ENCODE results near the gene MSI2. TPM values are rescaled to one million over a fixed set of nuclear protein-coding genes. Genes with fewer than 3 reads are reported as not detected.
"Not testable (repeated sequence)": the region's sequence is repeated elsewhere in the genome, so short reads cannot be mapped to it uniquely, and the experiment has no call there.

The MSI2 gene
- 16.8 and 17.2 TPM in 2 replicates for total RNA-seq

DNA sequence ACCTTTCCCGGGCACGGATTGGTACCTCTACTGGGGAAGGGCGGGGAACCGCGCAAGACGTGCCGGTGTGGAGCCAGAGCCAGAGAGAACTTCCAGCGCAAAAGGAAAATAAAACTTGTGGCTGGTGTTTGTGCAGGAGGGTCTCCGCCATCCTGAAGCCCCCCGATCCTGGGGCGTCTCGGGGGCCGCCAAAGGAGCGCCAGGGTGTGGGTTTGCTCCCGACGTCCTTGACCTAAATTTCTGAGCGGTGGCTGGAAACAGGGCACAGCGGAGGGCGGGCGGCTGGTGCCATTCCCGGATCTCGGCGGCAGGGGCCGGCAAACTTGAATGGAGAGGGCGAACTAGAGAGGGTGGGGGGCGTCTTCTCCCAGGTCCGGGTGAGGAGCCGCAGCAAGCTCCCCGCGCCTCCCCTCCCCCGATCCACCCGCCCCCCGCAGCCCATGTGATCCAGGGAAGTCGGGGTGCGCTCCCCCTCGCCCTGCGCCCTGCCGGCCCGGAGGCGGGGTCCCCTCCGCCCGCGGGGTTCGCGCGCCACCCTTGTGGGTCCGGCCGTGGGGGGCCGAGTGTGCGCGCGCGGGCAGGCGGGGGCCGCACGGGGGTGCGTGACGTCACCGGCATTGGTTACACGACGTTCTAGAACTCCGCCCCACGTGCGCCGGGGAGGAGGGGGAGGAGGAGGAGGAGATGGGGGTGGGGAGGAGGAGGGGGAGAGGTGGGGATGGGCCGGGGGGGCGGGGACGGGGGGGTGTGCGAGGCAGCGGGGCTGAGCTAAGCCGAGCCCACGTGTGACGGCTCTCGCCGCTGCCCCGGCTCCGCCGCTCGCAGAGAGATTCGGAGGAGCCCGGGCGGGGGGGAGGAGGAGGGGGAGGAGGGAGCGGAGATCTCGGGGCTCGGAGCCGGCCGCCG lies at the start of gene MSI2:
MSI2 (plus strand) TSS at position 748 of the 906 bp plus-strand sequence. CDS start 220 bp downstream, outside the sequence.
- DNase-seq, result peak; percentile 86

DNA sequence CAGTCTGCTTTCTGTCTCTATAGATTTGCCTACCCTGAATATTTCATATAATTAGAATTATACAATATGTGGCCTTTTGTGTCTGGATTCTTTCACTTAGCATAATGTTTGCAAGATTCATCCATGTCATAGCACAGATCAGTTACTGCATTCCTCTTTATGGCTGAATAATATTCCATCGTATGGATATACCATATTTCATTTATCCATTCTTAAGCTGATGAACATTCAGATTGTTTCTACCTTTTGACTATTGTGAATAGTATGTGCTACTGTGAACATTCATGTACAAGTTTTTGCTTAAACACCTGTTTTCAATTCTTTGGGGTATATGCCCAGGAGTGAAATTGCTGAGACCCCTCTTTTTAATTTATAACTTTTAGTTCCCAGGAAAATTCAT lies 49.4 kb upstream of the MSI2 start:
- DNase-seq, result no peak

DNA sequence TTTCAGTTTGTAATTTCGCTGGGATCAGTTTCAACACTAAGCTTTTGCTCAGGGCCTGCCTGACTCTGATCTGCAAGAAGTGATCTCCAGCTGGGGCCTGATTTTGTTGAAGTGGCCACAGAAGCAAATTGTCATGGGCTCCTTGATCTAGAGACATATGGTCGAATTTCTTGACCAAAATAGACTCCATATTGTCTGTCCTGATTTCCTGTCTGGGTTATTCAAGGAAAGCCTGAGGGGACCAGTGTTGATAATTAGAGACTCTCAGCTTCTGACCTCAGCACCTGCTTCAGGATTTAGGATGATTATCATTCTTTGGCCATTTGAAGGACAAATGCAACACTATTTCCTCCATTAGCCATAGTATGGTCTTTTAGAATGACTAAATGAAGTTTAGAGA lies 48.9 kb upstream of the MSI2 start:
- no peak for DNase-seq

GRCh38 chr17:57210224-57210553 lies 46.1 kb upstream of the MSI2 start:
- no peak for DNase-seq

DNA sequence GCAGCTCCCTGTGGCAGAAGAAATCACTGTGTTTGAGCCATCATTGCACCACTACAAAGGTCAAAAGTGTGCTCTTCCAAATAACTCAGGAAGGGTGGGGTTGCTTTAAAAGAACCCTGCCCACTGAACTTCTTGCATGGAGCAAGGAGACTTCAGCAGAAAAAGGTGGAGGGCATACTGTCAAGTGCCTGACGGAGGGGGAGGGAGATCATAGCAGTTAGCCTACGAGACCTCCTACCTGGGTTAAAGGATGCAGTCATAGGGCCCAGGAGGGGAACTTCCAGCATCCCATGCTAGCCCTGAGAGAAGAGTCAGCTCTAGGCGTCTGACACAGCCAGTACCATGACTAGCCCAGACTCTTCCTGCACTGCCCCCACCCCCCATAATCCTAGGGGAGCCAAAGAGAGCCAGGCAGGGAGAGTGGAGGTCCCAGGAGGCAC lies 45.3 kb upstream of the MSI2 start:
- no peak for DNase-seq

- peak; percentile 38 for DNase-seq
These were observed 44.8 kb upstream of the MSI2 start for GRCh38 chr17:57211543-57211942.

DNA sequence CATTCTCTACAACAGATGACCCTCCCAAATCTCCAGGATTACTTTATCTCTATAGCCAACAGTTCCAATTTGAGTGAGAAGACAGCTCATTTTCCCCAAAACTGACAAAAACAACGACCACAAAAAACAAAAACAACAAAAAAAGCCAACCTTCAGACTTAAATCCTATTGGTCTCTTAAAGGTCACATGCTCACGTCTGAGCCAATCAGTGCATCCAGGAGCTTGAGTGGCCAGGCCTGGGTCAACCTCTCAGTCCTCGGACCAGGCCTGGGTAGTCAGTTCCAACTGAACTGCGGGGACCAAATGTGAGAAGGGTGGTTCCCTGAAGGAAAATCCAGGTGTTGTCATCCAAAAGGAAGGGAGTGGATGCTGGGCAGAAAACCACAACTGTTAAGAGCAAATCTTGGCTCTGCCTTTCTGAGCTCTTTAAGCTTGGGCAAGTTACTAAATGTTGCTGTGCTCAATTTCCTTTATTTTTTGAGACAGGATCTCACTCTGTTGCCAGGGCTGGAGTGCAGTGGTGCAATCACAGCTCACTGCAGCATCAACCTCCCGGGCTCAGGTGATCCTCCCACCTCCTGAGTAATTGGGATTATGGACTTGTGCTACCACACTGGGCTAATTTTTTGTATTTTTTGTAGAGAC lies 43.0 kb upstream of the MSI2 start:
- DNase-seq, result no peak

- DNase-seq, result peak; percentile 74
These were observed 41.0 kb upstream of the MSI2 start for GRCh38 chr17:57215317-57215716.

DNA sequence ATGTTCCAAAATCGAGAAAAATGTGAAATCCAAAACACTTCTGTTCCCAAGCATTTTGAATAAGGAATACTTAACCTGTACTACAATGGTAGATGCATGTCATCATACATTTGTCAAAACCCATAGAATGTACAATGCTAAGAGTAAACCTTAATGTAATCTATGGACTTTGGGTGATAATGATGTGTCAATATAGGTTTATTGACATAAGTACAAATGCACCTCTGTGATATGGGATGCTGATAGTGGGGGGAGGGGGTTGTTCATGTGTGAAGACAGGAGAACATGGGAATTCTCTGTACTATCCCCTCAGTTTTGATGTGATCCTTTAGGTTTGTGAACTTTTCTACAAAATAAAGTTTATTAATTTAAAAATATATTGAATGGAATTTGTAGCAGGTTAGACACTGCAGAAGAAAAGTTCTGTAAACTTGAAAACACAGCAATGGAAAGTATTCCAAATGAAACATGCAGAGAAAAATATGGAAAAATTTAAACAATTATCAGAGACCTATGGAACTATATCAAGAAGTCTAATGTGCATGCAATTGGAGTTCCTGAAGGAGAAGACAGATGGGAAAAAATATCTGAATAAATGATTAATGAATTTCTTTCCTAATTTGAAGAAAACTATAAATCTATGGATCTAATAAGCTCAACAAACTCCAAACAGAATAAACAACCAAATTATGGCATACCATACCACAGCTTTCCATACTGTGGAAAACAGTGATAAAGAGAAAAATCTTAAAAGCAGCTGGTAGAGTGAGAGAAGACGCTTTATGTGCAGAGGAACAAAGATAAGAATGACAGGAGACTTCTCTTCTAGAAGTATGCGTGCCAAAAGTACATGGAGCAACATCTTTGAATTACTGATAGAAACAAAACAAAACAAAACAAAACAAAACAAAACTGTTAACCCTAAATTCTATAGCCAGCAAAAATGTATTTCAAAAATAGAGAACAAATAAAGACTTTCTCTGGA lies 34.7 kb upstream of the MSI2 start:
- DNase-seq, result no peak

- not testable (repeated sequence) for DNase-seq
These were observed 33.9 kb upstream of the MSI2 start for GRCh38 chr17:57222422-57222821.

DNA sequence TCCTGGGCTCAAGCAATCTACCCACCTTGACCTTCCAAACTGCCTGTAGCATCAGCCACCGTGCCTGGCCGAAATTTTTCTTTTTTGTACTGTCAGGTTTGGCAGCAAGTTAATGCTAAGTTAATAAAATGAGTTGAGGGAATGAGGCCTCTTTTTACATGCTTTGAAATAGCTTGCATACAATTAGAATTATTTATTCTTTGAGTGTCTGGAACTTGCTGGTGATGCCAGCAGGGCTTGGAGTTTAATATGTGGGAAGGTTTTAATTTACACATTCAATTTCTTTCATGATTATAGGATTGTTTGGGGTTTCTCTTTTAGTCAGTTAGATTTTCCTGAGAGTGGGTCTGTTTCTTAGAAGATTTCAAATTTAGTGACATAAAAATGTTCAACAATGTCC lies 31.2 kb upstream of the MSI2 start:
- DNase-seq, result no peak

GRCh38 chr17:57226793-57227192 lies 29.5 kb upstream of the MSI2 start:
- DNase-seq, result peak; percentile 66

- DNase-seq, result no peak
These were observed 27.4 kb upstream of the MSI2 start for GRCh38 chr17:57228911-57229310.

GRCh38 chr17:57234061-57234738 lies 22.1 kb upstream of the MSI2 start:
- no peak for DNase-seq

DNA sequence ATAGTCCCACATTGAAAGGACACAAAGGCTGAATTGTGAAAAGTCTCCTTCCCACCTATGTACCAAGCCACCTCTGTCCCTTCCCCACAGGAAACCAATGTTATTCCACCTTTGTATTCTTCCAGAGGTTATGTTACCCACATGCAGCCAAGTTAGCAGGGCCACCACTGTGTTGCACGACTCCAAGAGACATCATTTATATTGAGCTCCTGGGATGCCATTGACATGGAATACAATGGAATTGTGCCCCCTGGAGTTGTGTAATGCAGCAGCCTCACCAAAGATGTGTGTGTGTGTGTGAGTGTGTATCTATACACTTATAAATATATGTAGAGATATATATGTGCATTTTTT lies 21.6 kb upstream of the MSI2 start:
- DNase-seq, result no peak

- no peak for DNase-seq
These were observed 21.2 kb upstream of the MSI2 start for GRCh38 chr17:57235124-57235523.

DNA sequence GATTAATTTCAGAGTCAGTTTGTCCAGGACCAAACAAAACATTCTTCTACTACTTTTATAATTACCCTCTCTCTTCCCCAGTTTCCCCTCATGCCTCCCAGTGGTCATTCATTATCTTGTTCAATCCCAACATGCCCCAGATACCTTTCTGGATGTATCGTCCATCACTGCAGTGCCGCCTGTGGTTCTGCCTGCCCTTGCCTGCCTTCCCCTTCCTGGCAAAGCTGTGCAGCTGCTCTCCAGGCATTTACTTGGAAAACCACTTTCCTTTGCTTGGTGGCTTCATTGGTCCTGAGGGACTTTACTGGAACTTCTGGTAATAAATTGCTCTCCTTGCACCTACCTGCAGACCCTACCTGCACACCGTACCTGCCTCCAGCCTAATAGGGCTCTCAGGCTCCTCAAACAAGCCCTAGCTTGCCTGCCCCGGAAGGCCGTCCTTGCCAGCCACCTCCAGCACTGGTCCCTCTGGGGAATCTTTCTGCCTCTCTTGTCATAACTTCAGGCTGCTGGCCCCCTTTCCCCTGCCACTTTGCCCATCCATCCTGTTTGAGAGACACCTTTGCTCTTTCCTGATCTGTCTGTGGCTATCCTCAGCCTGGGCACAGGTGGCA lies 19.5 kb upstream of the MSI2 start:
- DNase-seq, result no peak

DNA sequence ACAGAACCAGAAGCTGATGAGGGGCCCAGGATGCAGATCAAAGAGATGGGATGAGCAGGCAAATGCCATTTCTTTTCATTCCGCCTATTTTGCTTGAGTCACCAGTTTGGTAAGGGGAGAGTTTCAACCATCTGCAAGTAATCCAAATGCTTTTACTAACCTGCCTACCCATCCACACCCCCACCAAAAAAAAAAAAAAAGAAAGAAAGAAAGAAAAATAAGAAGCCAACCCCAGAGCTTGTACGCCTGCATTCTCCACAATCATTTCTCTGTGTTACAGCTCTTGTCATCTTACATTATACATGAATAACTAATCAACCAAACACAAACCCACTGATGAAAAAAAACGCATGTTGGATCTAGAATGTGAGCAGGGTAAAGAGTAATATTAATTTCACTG lies 15.7 kb upstream of the MSI2 start:
- DNase-seq, result no peak

GRCh38 chr17:57242148-57242547 lies 14.2 kb upstream of the MSI2 start:
- no peak for DNase-seq

DNA sequence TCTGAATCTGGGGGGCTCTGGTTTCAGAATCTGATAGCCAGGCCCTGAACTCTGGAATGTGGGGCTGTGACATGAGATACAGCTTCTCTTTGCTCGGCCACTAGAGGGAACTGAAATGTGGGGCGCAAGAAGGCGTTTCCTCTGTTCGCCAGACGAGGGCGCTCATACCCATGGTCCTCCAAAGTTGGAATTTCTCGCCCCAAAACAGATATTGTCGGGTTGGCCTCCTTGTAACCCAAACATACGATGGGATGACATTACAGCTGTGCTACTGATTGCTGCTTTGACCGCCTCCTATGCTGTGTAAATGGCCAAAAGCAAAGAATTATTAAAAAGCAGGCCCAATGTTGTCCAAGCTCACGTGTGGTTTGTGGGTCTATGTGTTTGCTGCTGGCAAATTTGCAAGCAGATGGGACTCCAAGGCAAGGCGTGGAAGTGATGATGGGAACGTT lies 13.1 kb upstream of the MSI2 start:
- DNase-seq, result peak; percentile 83

GRCh38 chr17:57245786-57246185 lies 10.5 kb upstream of the MSI2 start:
- DNase-seq, result no peak

GRCh38 chr17:57246257-57246656 lies 10.1 kb upstream of the MSI2 start:
- DNase-seq, result no peak

Data from dermis blood vessel endothelial cell (primary cell).